Urinary bladder (tissue), 4 donors: ENCODE measurements around the gene ODF2. TPM values are rescaled to one million over a fixed set of nuclear protein-coding genes. Genes with fewer than 3 reads are reported as not detected.

Experiments
- DNase-seq: peaks from one replicate; pipeline ENCODE4 v3.0.0-alpha.2; 2015; ENCODE audit errors: extremely low spot score
- H3K27ac ChIP-seq: one replicate; pipeline ENCODE4 v1.5.1; 2013; ENCODE audit warnings: low read depth, mild to moderate bottlenecking, moderate library complexity
- H3K36me3 ChIP-seq: one replicate; pipeline ENCODE4 v1.6.1; 2013; ENCODE audit warnings: mild to moderate bottlenecking, moderate library complexity; ENCODE audit not compliant: insufficient read depth
- H3K4me1 ChIP-seq: one replicate; pipeline ENCODE4 v1.6.1; 2013; ENCODE audit warnings: mild to moderate bottlenecking, moderate library complexity; ENCODE audit not compliant: insufficient read depth
- H3K4me3 ChIP-seq: one replicate; pipeline ENCODE4 v1.5.1; 2013; ENCODE audit warnings: low read depth, low read length
- WGBS: extraction: QIAGEN DNeasy Blood & Tissue Kit; methylation state at CpG from one replicate; pipeline ENCODE4 v1.1.7; 2013; 5-methylcytosine and 5-hydroxymethylcytosine counted together
- polyA plus RNA-seq: library from polyadenylated mRNA; stranded (reverse); fragments of 200-250 nt; gene quantifications from one replicate; pipeline ENCODE4 v1.2.3, GENCODE V29; 2013
- small RNA-seq: library from RNA; depleted of rRNA; stranded (forward); fragments of <200 nt; gene quantifications from one replicate; pipeline ENCODE3, GENCODE V24; 2014
- total RNA-seq: library from RNA; depleted of rRNA; stranded (reverse); fragments of >200 nt; gene quantifications from one replicate; pipeline ENCODE4 v1.2.3, GENCODE V29; 2014
- donor health status: healthy with polysubstance abuse.
- donor health status: healthy.

The ODF2 gene
- total and polyA plus RNA-seq, 2 donors, result 25.4 to 27.5 TPM

DNA sequence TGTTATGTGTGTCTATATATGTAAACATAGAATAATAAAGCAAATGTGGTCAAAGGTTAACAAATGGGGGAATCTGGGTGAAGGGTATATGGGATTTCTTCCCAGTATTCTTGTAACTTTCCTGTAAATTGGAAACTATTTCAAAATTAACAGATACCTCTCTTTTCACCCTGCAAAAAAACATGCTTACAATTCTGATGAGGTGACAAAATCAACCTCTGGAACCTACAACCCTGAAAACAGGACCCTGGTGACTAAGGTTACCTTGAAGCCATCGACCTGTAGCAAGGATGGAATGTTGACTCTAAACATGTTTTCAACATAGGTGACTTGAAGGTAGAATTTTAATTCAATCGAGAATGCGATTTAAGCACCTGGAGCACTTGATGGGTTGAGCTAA is 90.7 kb downstream of the ODF2 start:
- DNase-seq, result no peak
- WGBS, result 77% methylated on average over 3 of the region's 3 CpGs
- Histone ChIP-seq H3K4me1 (no peaks in the 10 kb centered on the region), H3K4me3 (no peak overlapping the region), H3K27ac (no peak overlapping the region), H3K36me3 (no peaks in the 10 kb centered on the region)

DNA sequence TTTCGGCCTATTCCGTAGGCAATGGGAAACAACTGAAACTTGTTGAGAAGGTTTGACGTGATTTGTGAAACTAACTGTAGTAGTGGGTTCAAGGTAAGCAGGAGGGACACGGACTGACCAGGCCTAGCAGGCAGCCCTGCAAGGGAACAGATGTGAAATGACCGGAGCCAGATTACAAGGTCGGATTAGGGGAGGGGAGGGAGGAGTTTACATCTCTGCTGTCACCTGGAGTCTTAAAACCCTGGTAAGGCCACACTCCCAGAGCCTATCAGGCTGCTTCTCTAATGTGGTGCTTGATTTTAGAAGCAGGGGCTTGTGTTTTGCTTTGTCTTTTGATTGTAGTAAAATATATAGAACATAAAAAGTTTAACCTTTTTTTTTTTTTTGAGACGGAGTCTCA is 93.1 kb downstream of the ODF2 start:
- WGBS, result 81% methylated on average over 7 of the region's 7 CpGs
- H3K36me3 ChIP-seq, result no peaks in the 10 kb centered on the region
- no peak overlapping the region for H3K4me3 ChIP-seq
- no peaks in the 10 kb centered on the region for H3K4me1 ChIP-seq
- no peak for DNase-seq
- H3K27ac ChIP-seq, result no peak overlapping the region

DNA sequence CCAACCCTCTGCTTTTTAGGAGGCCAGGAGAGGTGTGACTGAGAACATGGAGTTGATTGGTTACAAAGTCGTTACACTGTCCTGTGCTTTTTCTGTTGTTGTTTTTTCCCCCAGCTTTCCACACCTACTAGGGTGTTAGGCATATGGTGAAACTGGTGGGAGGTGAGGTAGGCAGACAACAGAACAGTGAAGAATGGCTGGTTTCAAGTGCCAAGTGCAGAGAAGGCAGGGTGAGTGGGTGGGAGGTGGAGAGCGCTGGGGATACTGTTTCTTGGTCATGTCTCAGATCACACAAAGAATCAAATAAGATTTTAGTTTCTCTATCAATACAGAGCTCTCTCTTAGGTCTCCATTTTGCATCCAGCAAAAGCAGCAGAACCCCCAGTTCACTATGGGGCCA is 94.4 kb downstream of the ODF2 start:
- no peak for DNase-seq
- Histone ChIP-seq H3K36me3 (no peaks in the 10 kb centered on the region), H3K4me1 (no peaks in the 10 kb centered on the region), H3K27ac (peak overlapping the region; percentile 48), H3K4me3 (no peak overlapping the region)
- 60% methylated on average over 2 of the region's 2 CpGs for WGBS

Small RNA genes lying within 50 kb of the gene (small RNA-seq; reads per million reads assigned to genes)
- not detected for gene RNU7-171P

Other genes with a start within 250 kb of the ODF2 start
- gene GOLGA2, start 180.0 kb upstream of the ODF2 start, total RNA-seq, result 147 TPM
- gene GOLGA2, start 180.0 kb upstream of the ODF2 start, polyA plus RNA-seq, result 88.9 TPM
- gene SWI5, start 179.7 kb upstream of the ODF2 start, total RNA-seq, result 17.4 TPM
- gene SWI5, start 179.7 kb upstream of the ODF2 start, polyA plus RNA-seq, result 34.5 TPM
- 13.7 TPM for gene TRUB2, start 133.6 kb upstream of the ODF2 start, total RNA-seq
- 14.8 TPM for gene TRUB2, start 133.6 kb upstream of the ODF2 start, polyA plus RNA-seq
- 23.1 TPM for gene COQ4, start 133.2 kb upstream of the ODF2 start, total RNA-seq
- gene COQ4, start 133.2 kb upstream of the ODF2 start, polyA plus RNA-seq, result 41.6 TPM
- gene SLC27A4, start 115.5 kb upstream of the ODF2 start, total RNA-seq, result 8.1 TPM
- 23.1 TPM for gene SLC27A4, start 115.5 kb upstream of the ODF2 start, polyA plus RNA-seq
- 21.1 TPM for gene URM1, start 84.6 kb upstream of the ODF2 start, total RNA-seq
- 71.1 TPM for gene URM1, start 84.6 kb upstream of the ODF2 start, polyA plus RNA-seq
- 50.3 TPM for gene CERCAM, start 35.1 kb upstream of the ODF2 start, total RNA-seq
- gene CERCAM, start 35.1 kb upstream of the ODF2 start, polyA plus RNA-seq, result 41.6 TPM
- 13.5 TPM for gene GLE1, start 48.7 kb downstream of the ODF2 start, total RNA-seq
- 19.2 TPM for gene GLE1, start 48.7 kb downstream of the ODF2 start, polyA plus RNA-seq
- gene SPTAN1, start 96.6 kb downstream of the ODF2 start, total RNA-seq, result 308 TPM
- gene SPTAN1, start 96.6 kb downstream of the ODF2 start, polyA plus RNA-seq, result 148 TPM
- gene DYNC2I2, start 200.8 kb downstream of the ODF2 start, total RNA-seq, result 26.9 TPM
- gene DYNC2I2, start 200.8 kb downstream of the ODF2 start, polyA plus RNA-seq, result 30.3 TPM
- gene SET, start 233.2 kb downstream of the ODF2 start, total RNA-seq, result 382 TPM
- gene SET, start 233.2 kb downstream of the ODF2 start, polyA plus RNA-seq, result 157 TPM
- 2.4 TPM for gene PKN3, start 246.5 kb downstream of the ODF2 start, total RNA-seq
- gene PKN3, start 246.5 kb downstream of the ODF2 start, polyA plus RNA-seq, result 9.5 TPM